SK-N-SH treated with all-trans-retinoic acid at 6 μM for 48 hours (cell line): ENCODE measurements around the gene HSPA1B.

ENCODE experiments used
- ARNTL ChIP-seq: fragments of 450-650 bp; formaldehyde crosslinking; IDR thresholded peaks from 2 replicates; pipeline ENCODE4 v1.5.0; 2020; ENCODE audit warnings: low read depth, mild to moderate bottlenecking, moderate library complexity, borderline replicate concordance
- CREB5 ChIP-seq: fragments of 250-450 bp; sonication (Bioruptor Pico); IDR thresholded peaks from 2 replicates; pipeline ENCODE4 v1.5.1; 2020; ENCODE audit warnings: low read depth, mild to moderate bottlenecking, moderate library complexity
- ISL1 ChIP-seq: fragments of 250-450 bp; sonication (Bioruptor Pico); IDR thresholded peaks from 2 replicates; pipeline ENCODE4 v2.1.2; 2022; ENCODE audit warnings: mild to moderate bottlenecking, moderate library complexity
- PATZ1 ChIP-seq: fragments of 250-450 bp; sonication (Bioruptor Pico); IDR thresholded peaks from 2 replicates; pipeline ENCODE4 v1.8.0; 2020; ENCODE audit warnings: mild to moderate bottlenecking, moderate library complexity, borderline replicate concordance
- POU6F1 ChIP-seq: fragments of 250-450 bp; sonication (Bioruptor Pico); IDR thresholded peaks from 2 replicates; pipeline ENCODE4 v1.8.0; 2021; ENCODE audit warnings: low read depth, mild to moderate bottlenecking, moderate library complexity, borderline replicate concordance
- RARB ChIP-seq: fragments of 250-450 bp; sonication (Bioruptor Pico); IDR thresholded peaks from 2 replicates; pipeline ENCODE4 v1.8.0; 2021; ENCODE audit warnings: mild to moderate bottlenecking, moderate library complexity
- SNAI2 ChIP-seq: fragments of 250-450 bp; sonication (Bioruptor Pico); IDR thresholded peaks from 2 replicates; pipeline ENCODE4 v1.5.0; 2020; ENCODE audit warnings: mild to moderate bottlenecking, moderate library complexity
- TCF4 ChIP-seq: fragments of 250-450 bp; sonication (Bioruptor Pico); IDR thresholded peaks from 2 replicates; pipeline ENCODE4 v1.8.0; 2021; ENCODE audit warnings: mild to moderate bottlenecking, moderate library complexity, borderline replicate concordance
- TSHZ2 ChIP-seq: fragments of 250-450 bp; sonication (Bioruptor Pico); IDR thresholded peaks from 2 replicates; pipeline ENCODE4 v1.5.0; 2020; ENCODE audit warnings: mild to moderate bottlenecking, moderate library complexity
- ZFP3 ChIP-seq: fragments of 250-450 bp; sonication (Bioruptor Pico); IDR thresholded peaks from 2 replicates; pipeline ENCODE4 v1.5.0; 2020; ENCODE audit warnings: mild to moderate bottlenecking, moderate library complexity
- ZFP30 ChIP-seq: fragments of 450-650 bp; formaldehyde crosslinking; IDR thresholded peaks from 2 replicates; pipeline ENCODE4 v1.5.0; 2022; ENCODE audit warnings: mild to moderate bottlenecking, moderate library complexity
- ZNF565 ChIP-seq: fragments of 450-650 bp; formaldehyde crosslinking; conservative IDR thresholded peaks from 2 replicates; pipeline ENCODE4 v1.5.0; 2020; ENCODE audit warnings: low read depth, mild to moderate bottlenecking, moderate library complexity
- ZNF70 ChIP-seq: fragments of 450-650 bp; formaldehyde crosslinking; IDR thresholded peaks from 2 replicates; pipeline ENCODE4 v1.5.0; 2020; ENCODE audit warnings: mild to moderate bottlenecking, moderate library complexity
- ZNF8 ChIP-seq: fragments of 450-650 bp; formaldehyde crosslinking; IDR thresholded peaks from 2 replicates; pipeline ENCODE4 v1.5.0; 2020; ENCODE audit warnings: mild to moderate bottlenecking, moderate library complexity

- TF ChIP-seq PATZ1 (CRISPR knock-in tag) (no peak), ZNF8 (CRISPR knock-in tag) (no peak), SNAI2 (CRISPR knock-in tag) (no peak), ARNTL (no peak), TCF4 (no peak), ISL1 (CRISPR knock-in tag) (no peak), POU6F1 (CRISPR knock-in tag) (no peak), ZFP30 (CRISPR knock-in tag) (no peak), ZFP3 (CRISPR knock-in tag) (no peak), CREB5 (no peak), ZNF565 (CRISPR knock-in tag) (no peak), RARB (CRISPR knock-in tag) (no peak), ZNF70 (CRISPR knock-in tag) (no peak), TSHZ2 (CRISPR knock-in tag) (no peak)
Measured at GRCh38 chr6:31829633-31830283, 2.2 kb downstream of the HSPA1B start.
